ENCODE measurements around the gene PCNX2.

Gene PCNX2

DNA sequence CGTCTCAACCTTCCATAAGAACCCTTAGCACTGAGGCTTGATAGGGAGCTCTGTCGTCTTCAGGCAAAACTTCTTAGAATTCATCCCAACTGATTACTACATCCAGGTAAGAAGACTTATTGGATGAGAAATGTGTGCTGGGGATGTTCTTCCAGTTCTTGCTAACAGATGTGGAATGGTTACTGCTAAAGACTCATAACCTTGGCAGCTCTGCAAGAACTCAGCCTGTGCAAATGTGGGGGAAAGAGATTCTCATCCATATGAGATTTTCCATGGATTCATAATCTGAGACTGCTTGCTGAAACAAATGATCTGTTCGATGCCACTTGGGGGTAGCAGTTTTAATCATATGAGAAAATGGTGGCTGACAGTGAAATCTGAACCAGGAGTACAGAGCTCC is 296.9 kb downstream of the PCNX2 start:
- Histone ChIP-seq H3K9me3 (ENCODE audit: severe bottlenecking) (no peaks in the 10 kb centered on the region), H3K27ac (ENCODE audit: poor library complexity, severe bottlenecking) (no peak overlapping the region), H3K4me1 (ENCODE audit: insufficient read depth, poor library complexity, severe bottlenecking) (no peaks in the 10 kb centered on the region), H3K36me3 (ENCODE audit: low read depth) (no peaks in the 10 kb centered on the region), H3K4me3 (ENCODE audit: severe bottlenecking) (no peak overlapping the region), H3K27me3 (ENCODE audit: insufficient read depth, poor library complexity, severe bottlenecking) (no peaks in the 10 kb centered on the region)
- ATAC-seq (ENCODE audit: low read depth) = no peak
- TF ChIP-seq, protein P1, sequence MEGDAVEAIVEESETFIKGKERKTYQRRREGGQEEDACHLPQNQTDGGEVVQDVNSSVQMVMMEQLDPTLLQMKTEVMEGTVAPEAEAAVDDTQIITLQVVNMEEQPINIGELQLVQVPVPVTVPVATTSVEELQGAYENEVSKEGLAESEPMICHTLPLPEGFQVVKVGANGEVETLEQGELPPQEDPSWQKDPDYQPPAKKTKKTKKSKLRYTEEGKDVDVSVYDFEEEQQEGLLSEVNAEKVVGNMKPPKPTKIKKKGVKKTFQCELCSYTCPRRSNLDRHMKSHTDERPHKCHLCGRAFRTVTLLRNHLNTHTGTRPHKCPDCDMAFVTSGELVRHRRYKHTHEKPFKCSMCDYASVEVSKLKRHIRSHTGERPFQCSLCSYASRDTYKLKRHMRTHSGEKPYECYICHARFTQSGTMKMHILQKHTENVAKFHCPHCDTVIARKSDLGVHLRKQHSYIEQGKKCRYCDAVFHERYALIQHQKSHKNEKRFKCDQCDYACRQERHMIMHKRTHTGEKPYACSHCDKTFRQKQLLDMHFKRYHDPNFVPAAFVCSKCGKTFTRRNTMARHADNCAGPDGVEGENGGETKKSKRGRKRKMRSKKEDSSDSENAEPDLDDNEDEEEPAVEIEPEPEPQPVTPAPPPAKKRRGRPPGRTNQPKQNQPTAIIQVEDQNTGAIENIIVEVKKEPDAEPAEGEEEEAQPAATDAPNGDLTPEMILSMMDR (IDR thresholded peaks at IDR 0.05; ENCODE audit: poor library complexity, severe bottlenecking) = no peak
- DNase-seq (ENCODE audit: low spot score) = no peak

DNA sequence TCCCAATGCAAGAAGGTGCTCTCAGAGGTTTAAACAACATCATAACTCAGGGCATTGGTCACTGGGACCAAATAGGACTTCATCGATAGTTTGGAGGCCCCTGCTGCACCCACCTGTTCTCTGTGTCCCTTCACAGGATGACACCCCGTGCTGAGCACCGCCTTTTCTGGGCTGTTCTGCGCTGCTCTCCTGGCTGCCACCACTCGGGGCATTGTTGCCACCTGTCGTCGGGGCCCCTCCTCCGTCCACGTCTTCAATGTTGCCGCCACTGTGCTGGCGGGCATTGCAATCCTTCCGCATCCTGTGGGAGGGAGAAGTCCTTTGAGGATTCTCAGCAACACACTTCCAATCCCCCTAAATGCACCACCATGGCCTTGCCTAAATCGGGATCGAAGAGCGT is 297.4 kb downstream of the PCNX2 start:
- Histone ChIP-seq H3K27me3 (ENCODE audit: insufficient read depth, poor library complexity, severe bottlenecking) (no peaks in the 10 kb centered on the region), H3K27ac (ENCODE audit: poor library complexity, severe bottlenecking) (no peak overlapping the region), H3K4me1 (ENCODE audit: insufficient read depth, poor library complexity, severe bottlenecking) (no peaks in the 10 kb centered on the region), H3K4me3 (ENCODE audit: severe bottlenecking) (no peak overlapping the region), H3K36me3 (ENCODE audit: low read depth) (no peaks in the 10 kb centered on the region), H3K9me3 (ENCODE audit: severe bottlenecking) (no peaks in the 10 kb centered on the region)
- TF ChIP-seq, protein P1 (IDR thresholded peaks at IDR 0.05; ENCODE audit: poor library complexity, severe bottlenecking) = no peak
- DNase-seq (ENCODE audit: low spot score) = no peak
- ATAC-seq (ENCODE audit: low read depth) = no peak

DNA sequence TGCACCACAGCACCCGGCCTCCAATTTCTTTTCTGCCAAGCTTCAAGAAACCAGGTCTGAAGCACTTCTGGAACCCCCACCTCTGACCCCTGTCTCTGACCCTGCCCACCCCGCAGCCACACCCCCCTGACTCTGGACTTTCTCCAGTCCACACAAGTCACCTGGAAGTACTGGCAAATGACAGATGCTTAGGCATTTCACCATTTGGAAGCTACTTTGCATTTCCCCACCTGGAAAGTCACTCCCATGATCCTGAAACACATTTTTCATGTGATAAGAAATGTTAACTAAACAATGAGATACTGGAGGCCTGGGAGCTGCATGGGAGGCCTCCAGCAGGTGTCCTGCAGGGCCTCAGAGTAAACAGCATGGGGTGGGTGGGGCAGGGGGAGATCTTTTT is 299.4 kb downstream of the PCNX2 start:
- H3K27ac ChIP-seq (ENCODE audit: poor library complexity, severe bottlenecking) = no peak overlapping the region
- no peaks in the 10 kb centered on the region for H3K36me3 ChIP-seq (ENCODE audit: low read depth)
- TF ChIP-seq, protein P1 (IDR thresholded peaks at IDR 0.05; ENCODE audit: poor library complexity, severe bottlenecking) = no peak
- DNase-seq (ENCODE audit: low spot score) = no peak
- ATAC-seq (ENCODE audit: low read depth) = no peak
- H3K27me3 ChIP-seq (ENCODE audit: insufficient read depth, poor library complexity, severe bottlenecking) = no peaks in the 10 kb centered on the region
- H3K9me3 ChIP-seq (ENCODE audit: severe bottlenecking) = no peaks in the 10 kb centered on the region
- no peak overlapping the region for H3K4me3 ChIP-seq (ENCODE audit: severe bottlenecking)
- H3K4me1 ChIP-seq (ENCODE audit: insufficient read depth, poor library complexity, severe bottlenecking) = no peaks in the 10 kb centered on the region

DNA sequence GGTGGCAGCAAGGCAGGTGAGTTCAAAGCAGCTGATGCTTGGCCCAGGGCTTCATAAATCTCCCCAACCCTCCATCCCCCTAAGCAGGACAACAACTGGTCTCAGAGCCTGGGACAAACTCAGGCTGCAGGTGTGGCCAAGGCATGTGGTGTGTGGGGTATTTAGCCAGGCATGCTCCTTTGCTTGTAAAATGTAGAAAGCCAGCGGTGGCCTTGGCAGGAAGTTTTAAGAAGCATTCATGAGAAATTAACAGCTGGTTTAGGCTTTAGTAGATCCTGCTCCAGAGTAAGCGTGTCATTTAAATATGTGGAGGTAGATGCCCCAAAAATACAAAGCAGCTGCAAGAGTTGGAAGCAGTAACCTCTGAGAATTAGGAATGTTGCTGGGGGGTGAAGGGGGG is 300.3 kb downstream of the PCNX2 start:
- no peaks in the 10 kb centered on the region for H3K9me3 ChIP-seq (ENCODE audit: severe bottlenecking)
- ATAC-seq (ENCODE audit: low read depth) = no peak
- TF ChIP-seq, protein P1 (IDR thresholded peaks at IDR 0.05; ENCODE audit: poor library complexity, severe bottlenecking) = no peak
- H3K4me1 ChIP-seq (ENCODE audit: insufficient read depth, poor library complexity, severe bottlenecking) = no peaks in the 10 kb centered on the region
- no peaks in the 10 kb centered on the region for H3K36me3 ChIP-seq (ENCODE audit: low read depth)
- no peak overlapping the region for H3K27ac ChIP-seq (ENCODE audit: poor library complexity, severe bottlenecking)
- no peak overlapping the region for H3K4me3 ChIP-seq (ENCODE audit: severe bottlenecking)
- no peaks in the 10 kb centered on the region for H3K27me3 ChIP-seq (ENCODE audit: insufficient read depth, poor library complexity, severe bottlenecking)
- DNase-seq (ENCODE audit: low spot score) = no peak

DNA sequence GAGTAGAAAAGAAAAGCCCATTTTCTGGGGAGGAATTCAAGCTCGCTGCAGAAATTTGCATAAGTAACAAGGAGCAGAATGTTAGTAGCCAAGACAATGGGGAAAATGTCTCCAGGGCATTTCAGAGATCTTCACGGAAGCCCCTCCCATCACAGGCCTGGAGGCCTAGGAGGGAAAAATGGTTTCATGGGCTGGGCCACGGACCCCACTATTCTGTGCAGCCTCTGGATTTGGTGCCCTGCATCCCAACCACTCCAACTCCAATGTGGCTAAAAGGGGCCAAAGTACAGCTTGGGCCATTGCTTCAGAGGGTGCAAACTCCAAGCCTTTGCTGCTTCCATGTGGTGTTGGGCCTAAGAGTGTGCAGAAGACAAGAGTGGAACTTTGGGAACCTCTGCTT is 302.0 kb downstream of the PCNX2 start:
- Histone ChIP-seq H3K4me1 (ENCODE audit: insufficient read depth, poor library complexity, severe bottlenecking) (no peaks in the 10 kb centered on the region), H3K27me3 (ENCODE audit: insufficient read depth, poor library complexity, severe bottlenecking) (no peaks in the 10 kb centered on the region), H3K9me3 (ENCODE audit: severe bottlenecking) (no peaks in the 10 kb centered on the region), H3K4me3 (ENCODE audit: severe bottlenecking) (no peak overlapping the region), H3K27ac (ENCODE audit: poor library complexity, severe bottlenecking) (no peak overlapping the region), H3K36me3 (ENCODE audit: low read depth) (no peaks in the 10 kb centered on the region)
- DNase-seq (ENCODE audit: low spot score) (no peak), ATAC-seq (ENCODE audit: low read depth) (no peak)
- TF ChIP-seq, protein P1 (IDR thresholded peaks at IDR 0.05; ENCODE audit: poor library complexity, severe bottlenecking) = no peak

All from RWPE2 (cell line).